Natural killer cell (primary cell): ENCODE measurements around the gene PRRG4. TPM values are rescaled to one million over a fixed set of nuclear protein-coding genes. Genes with fewer than 3 reads are reported as not detected.

Source experiments
- ATAC-seq, 3 donors: fragments of 150-1000 bp in 2 of 3; fragments of 200-7000 bp in 1 of 3; cut with Tn5 transposase; 1 replicate in 1 of 3; 2 replicates in 2 of 3; pipeline ENCODE4 v1.10.0; 2021; ENCODE audit warnings: mild to moderate bottlenecking in 2 of 3, moderate library complexity in 2 of 3
- DNase-seq, 2 donors: peaks; one replicate each; pipeline versions ENCODE4 v3.0.0 to v3.0.0-alpha.2; 2013 to 2021; ENCODE audit warnings: mixed read lengths in 1 of 2
- H3K27ac ChIP-seq: one replicate; pipeline ENCODE4 v1.5.1; 2013; ENCODE audit warnings: mild to moderate bottlenecking, low read length
- H3K27me3 ChIP-seq: one replicate; pipeline ENCODE4 v1.6.1; 2013; ENCODE audit warnings: low read length; ENCODE audit not compliant: control insufficient read depth, insufficient read depth
- H3K36me3 ChIP-seq: one replicate; pipeline ENCODE4 v1.6.1; 2013; ENCODE audit warnings: low read length; ENCODE audit not compliant: control insufficient read depth, insufficient read depth
- H3K4me1 ChIP-seq: one replicate; pipeline ENCODE4 v1.6.1; 2013; ENCODE audit warnings: low read length; ENCODE audit not compliant: control insufficient read depth, insufficient read depth
- H3K4me3 ChIP-seq: one replicate; pipeline ENCODE4 v1.5.1; 2013; ENCODE audit warnings: low read length
- H3K9me3 ChIP-seq: one replicate; pipeline ENCODE4 v1.6.1; 2013; ENCODE audit warnings: low read length; ENCODE audit not compliant: control insufficient read depth, insufficient read depth
- H3K27ac Mint-ChIP-seq, 2 donors: one replicate each; pipeline ENCODE4 v1.8.0; 2022; ENCODE audit warnings: mild to moderate bottlenecking in 2 of 2, mixed read lengths in 2 of 2, moderate library complexity in 1 of 2
- H3K27me3 Mint-ChIP-seq, 2 donors: one replicate each; pipeline ENCODE4 v1.8.0; 2022; ENCODE audit warnings: low read depth in 2 of 2, mixed read lengths in 2 of 2
- H3K36me3 Mint-ChIP-seq: one replicate; pipeline ENCODE4 v1.8.0; 2022; ENCODE audit warnings: mixed read lengths
- H3K4me1 Mint-ChIP-seq, 2 donors: one replicate each; pipeline ENCODE4 v1.8.0; 2022; ENCODE audit warnings: mixed read lengths in 2 of 2
- H3K4me3 Mint-ChIP-seq: one replicate; pipeline ENCODE4 v1.8.0; 2022; ENCODE audit warnings: mild to moderate bottlenecking, moderate library complexity, mixed read lengths
- H3K9me3 Mint-ChIP-seq, 2 donors: one replicate each; pipeline ENCODE4 v1.8.0; 2022; ENCODE audit warnings: mixed read lengths in 2 of 2
- CTCF ChIP-seq: fragments of 200-600 bp; IDR thresholded peaks from one replicate; pipeline ENCODE4 v1.8.0; 2022; ENCODE audit warnings: antibody characterized with exemption
- WGBS: methylation state at CpG from one replicate; pipeline ENCODE4 v1.1.7; 2013; ENCODE audit warnings: missing lambda C conversion rate; ENCODE audit not compliant: insufficient coverage; 5-methylcytosine and 5-hydroxymethylcytosine counted together
- intact Hi-C: fragments of 100-400 bp; cut with micrococcal nuclease; formaldehyde crosslinking; loops from one replicate; pipeline ENCODE4 v1.14.2; 2022
- total RNA-seq, 4 donors: library from RNA; stranded (reverse); fragments of 120-200 nt in 1 of 4; gene quantifications; one replicate each; pipeline versions ENCODE4 v1.2.3 to v1.2.4, GENCODE V29; 2013 to 2022

PRRG4 gene
- total RNA-seq, 3 donors from 2014 or later (not counting 1 experiment from before 2014, with no cell fraction given) = 0.14 to 0.25 (median 0.19) TPM

- Mint-ChIP-seq H3K27me3 (no peaks in the 10 kb centered on the region), H3K9me3 (no peaks in the 10 kb centered on the region), H3K4me3 (peak overlapping the region; percentile 45), H3K27ac (no peak overlapping the region), H3K4me1 (peaks cover 0 to 4% of the 10 kb centered on the region in 2 donors), H3K36me3 (no peaks in the 10 kb centered on the region)
- Histone ChIP-seq H3K4me3 (peak overlapping the region; percentile 12), H3K27me3 (no peaks in the 10 kb centered on the region), H3K4me1 (peaks cover 6% of the 10 kb centered on the region), H3K27ac (no peak overlapping the region), H3K36me3 (no peaks in the 10 kb centered on the region), H3K9me3 (no peaks in the 10 kb centered on the region)
- WGBS = 11% methylated on average over 11 of the region's 13 CpGs
- DNase-seq = peak; percentile 37 to 75
- intact Hi-C loops = loop anchor here (2.0 kb wide), 1 partner anchor 470 kb away; no protein-coding TSS in a partner anchor
- ATAC-seq = peak; percentile 65 to 84 (median 69)
- TF ChIP-seq CTCF = peak; percentile 82
Observed at GRCh38 chr11:32792948-32793475, 36.7 kb upstream of the PRRG4 start.

GRCh38 chr11:32794439-32794838 is 35.3 kb upstream of the PRRG4 start, which contains the start of gene CCDC73:
Gene CCDC73 (minus strand): TSS chr11:32794662. CDS start chr11:32760243, 34,419 bp downstream.
- Histone ChIP-seq H3K27ac (no peak within 1 kb of the TSS), H3K9me3 (no peaks in the 10 kb centered on the region), H3K4me3 (no peak within 1 kb of the TSS), H3K4me1 (peaks cover 6% of the 10 kb centered on the region), H3K36me3 (no peaks in the 10 kb centered on the region), H3K27me3 (no peaks in the 10 kb centered on the region)
- Mint-ChIP-seq H3K9me3 (no peaks in the 10 kb centered on the region), H3K4me3 (no peak within 1 kb of the TSS), H3K36me3 (no peaks in the 10 kb centered on the region), H3K27me3 (no peaks in the 10 kb centered on the region), H3K4me1 (peaks cover 0 to 4% of the 10 kb centered on the region in 2 donors), H3K27ac (no peak within 1 kb of the TSS)
- 97% methylated on average over 11 of the region's 12 CpGs for WGBS
- TF ChIP-seq CTCF = no peak
- ATAC-seq (no peak), DNase-seq (no peak)
- intact Hi-C loops = no loop called here

GRCh38 chr11:32796425-32796824 is 33.3 kb upstream of the PRRG4 start:
- Histone ChIP-seq H3K4me3 (no peak overlapping the region), H3K9me3 (no peaks in the 10 kb centered on the region), H3K27me3 (no peaks in the 10 kb centered on the region), H3K36me3 (no peaks in the 10 kb centered on the region), H3K27ac (no peak overlapping the region), H3K4me1 (peaks cover 6% of the 10 kb centered on the region)
- Mint-ChIP-seq H3K9me3 (no peaks in the 10 kb centered on the region), H3K4me1 (peaks cover 0 to 4% of the 10 kb centered on the region in 2 donors), H3K27me3 (no peaks in the 10 kb centered on the region), H3K4me3 (no peak overlapping the region), H3K36me3 (no peaks in the 10 kb centered on the region), H3K27ac (no peak overlapping the region)
- intact Hi-C loops = no loop called here
- WGBS = 90% methylated on average over 3 of the region's 3 CpGs
- no peak for ATAC-seq
- no peak for TF ChIP-seq CTCF
- no peak for DNase-seq

GRCh38 chr11:32809313-32809712 is 20.4 kb upstream of the PRRG4 start:
- no peaks in the 10 kb centered on the region for H3K27me3 ChIP-seq
- H3K4me1 Mint-ChIP-seq = no peaks in the 10 kb centered on the region
- H3K4me3 ChIP-seq = no peak overlapping the region
- 13% methylated on average over 2 of the region's 3 CpGs for whole genome bisulfite sequencing
- H3K36me3 ChIP-seq = no peaks in the 10 kb centered on the region
- intact Hi-C loops = loop anchor here (1.0 kb wide), 1 partner anchor 256 kb away; no protein-coding TSS in a partner anchor
- H3K27me3 Mint-ChIP-seq = no peaks in the 10 kb centered on the region
- ATAC-seq = peak; percentile 62 to 74 (median 62)
- H3K9me3 ChIP-seq = no peaks in the 10 kb centered on the region
- no peaks in the 10 kb centered on the region for H3K36me3 Mint-ChIP-seq
- no peaks in the 10 kb centered on the region for H3K4me1 ChIP-seq
- H3K27ac ChIP-seq = no peak overlapping the region
- TF ChIP-seq CTCF = peak; percentile 58
- H3K9me3 Mint-ChIP-seq = no peaks in the 10 kb centered on the region
- no peak overlapping the region for H3K4me3 Mint-ChIP-seq
- no peak overlapping the region for H3K27ac Mint-ChIP-seq
- DNase-seq = peak in 1 of 2 donors; percentile 54
